ENCODE results near the gene POLR2J3.
"Not testable (repeated sequence)": the region's sequence is repeated elsewhere in the genome, so short reads cannot be mapped to it uniquely, and the experiment has no call there.

Gene POLR2J3

DNA sequence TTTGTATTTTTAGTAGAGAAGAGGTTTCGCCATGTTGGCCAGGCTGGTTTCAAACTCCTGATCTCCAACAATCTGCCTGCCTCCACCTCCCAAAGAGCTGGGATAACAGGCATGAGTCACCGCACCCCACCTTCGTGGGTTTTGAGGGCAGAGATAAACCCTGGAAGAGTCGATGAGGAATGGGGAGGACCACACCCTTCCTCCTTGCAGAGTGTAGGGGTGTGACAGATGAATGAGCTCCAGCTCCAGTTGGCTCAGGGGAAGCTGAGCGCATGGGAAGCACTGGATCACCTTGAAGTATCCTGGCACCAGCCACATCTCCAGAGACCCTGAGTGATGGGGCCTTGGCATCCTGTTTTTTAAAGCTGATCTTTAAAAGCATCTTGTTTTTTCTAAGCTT lies 11.1 kb upstream of the POLR2J3 start:
- not testable (repeated sequence) for DNase-seq (ENCODE audit: low read depth in 2 of 2)

DNA sequence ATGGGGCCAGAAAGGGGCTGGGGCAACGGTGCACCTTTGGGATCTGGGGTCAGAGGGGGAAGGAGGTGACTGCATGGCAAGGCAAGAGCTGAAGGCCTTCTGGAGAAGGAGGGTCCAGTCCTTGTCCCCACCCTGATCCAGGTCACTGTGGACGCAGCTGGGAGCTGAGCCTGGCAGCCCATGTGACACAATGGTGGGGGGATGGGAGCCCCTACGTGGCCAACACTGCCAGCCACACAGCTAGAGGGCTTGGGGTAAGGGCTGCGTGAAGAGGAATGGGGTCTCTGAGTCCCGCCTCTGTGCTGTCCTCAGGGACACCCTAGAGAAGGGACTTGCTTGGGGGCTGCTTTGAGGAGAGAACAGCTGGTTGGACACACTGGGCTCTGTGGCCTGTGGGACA lies 9.3 kb upstream of the POLR2J3 start:
- not testable (repeated sequence) for DNase-seq (ENCODE audit: low read depth in 2 of 2)

DNA sequence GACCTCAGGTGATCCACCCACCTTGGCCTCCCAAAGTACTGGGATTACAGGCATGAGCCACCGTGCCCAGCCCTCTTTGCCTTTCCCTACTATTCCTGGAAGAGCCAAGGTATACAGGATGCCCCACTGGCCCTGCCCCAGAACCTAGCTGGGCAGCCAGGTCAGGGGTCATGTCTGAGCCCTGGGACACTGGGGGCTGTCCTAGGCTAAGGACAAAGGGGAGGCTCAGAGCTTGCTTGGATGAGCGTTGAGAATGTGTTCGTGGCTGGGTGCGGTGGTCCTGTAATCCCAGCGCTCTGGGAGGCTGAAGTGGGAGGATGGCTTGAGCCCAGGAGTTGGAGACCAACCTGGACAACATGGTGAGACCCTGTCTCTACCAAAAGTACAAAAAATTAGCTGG lies 6.1 kb upstream of the POLR2J3 start:
- not testable (repeated sequence) for DNase-seq (ENCODE audit: low read depth in 2 of 2)

DNA sequence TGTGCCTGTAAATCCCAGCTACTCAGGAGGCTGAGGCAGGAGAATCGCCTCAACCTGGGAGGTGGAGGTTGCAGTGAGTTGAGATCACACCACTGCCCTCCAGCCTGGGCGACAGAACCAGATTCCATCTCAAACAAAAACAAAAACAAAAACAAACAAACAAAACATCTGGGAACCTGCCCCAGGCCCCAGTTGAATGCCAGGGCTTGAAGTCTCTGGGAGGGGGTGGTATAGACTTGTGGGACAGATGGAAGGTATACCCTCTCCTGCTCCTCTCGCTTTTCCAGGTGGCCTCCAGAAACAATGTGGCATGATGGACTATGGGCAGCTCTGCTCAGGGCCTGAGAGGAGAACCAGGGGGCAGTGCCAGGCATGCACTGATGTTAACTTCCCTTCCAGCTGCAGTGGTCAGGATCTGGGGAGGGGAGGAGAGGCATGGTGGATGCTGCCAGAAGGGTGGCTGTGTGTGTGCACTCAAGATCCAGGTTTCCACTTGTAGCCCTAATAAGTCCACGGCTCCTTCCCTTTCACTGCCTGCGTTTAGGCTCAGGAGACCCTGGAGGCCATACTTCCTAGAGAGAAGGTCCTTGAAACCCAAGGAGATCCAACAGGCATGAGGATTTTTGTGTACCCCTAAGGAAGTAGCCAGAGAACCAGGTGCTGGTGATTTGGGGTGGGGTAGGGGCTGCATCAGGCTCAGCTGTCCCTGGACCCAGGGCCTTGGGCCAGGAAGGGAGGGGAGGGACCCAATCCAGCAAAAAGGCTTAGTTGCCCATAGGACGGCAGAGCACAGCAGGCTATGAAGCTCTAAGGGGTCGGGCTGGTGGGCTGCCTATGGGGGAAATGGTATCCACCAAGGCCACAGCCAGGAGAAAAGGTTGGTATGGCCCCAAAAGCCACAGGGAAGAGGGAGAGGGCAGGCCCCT lies 5.2 kb upstream of the POLR2J3 start:
- not testable (repeated sequence) for DNase-seq (ENCODE audit: low read depth in 2 of 2)

DNA sequence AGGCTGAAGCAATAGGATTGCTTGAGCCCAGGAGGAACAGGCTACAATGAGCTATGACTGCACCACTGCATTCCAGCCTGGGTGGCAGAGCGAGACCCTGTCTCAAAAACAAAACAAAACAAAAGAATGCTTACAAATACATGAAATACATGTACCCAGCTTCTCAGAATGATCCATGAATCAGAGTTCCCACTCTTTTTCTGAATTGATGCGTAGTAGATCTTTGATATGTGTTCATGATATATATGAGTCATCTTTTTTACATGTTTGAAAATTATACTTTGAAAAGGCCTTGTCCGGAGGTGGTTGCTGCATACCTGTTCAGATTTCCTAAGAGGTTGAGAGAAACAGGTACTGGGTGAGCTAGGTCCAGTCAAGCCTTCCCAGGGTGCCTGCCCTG lies 4.0 kb upstream of the POLR2J3 start:
- not testable (repeated sequence) for DNase-seq (ENCODE audit: low read depth in 2 of 2)

DNA sequence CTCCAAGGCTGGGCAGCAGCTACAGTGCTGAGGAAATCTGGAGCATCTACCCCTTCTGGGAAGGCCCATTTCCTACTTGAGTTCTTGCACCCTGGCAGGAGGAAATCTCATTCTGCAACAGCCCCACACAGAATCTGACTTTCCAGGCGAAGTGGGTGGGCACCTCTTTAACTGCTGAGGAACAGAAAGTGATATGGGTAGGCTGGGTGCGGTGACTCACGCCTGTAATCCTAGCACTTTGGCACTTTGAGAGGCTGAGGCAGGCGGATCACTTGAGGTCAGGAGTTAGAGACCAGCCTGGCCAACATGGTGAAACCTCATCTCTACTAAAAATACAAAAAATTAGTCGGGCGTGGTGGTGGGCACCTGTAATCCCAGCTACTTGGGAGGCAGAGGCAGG lies 2.2 kb upstream of the POLR2J3 start:
- not testable (repeated sequence) for DNase-seq (ENCODE audit: low read depth in 2 of 2)

DNA sequence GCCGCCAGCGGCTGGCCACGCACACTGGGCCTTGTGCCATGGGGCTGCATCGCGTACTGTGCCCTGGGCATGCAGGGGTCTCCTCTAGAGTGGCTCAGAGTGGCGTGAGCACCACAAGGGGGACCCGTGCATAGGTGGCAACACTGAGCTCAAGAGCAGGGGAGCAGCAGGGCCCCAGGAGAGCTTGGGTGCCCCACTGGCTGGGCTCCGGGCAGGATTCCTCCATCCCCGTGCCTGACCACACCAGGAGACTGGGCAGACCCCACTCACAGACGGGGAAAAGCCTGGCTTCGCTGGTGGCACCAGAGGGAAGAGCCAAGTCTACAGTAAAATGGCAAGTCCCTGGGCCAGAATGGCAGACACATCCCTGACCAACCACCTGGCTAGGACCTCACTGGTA lies 3.8 kb downstream of the POLR2J3 start:
- DNase-seq (ENCODE audit: low read depth in 2 of 2), result not testable (repeated sequence)

DNA sequence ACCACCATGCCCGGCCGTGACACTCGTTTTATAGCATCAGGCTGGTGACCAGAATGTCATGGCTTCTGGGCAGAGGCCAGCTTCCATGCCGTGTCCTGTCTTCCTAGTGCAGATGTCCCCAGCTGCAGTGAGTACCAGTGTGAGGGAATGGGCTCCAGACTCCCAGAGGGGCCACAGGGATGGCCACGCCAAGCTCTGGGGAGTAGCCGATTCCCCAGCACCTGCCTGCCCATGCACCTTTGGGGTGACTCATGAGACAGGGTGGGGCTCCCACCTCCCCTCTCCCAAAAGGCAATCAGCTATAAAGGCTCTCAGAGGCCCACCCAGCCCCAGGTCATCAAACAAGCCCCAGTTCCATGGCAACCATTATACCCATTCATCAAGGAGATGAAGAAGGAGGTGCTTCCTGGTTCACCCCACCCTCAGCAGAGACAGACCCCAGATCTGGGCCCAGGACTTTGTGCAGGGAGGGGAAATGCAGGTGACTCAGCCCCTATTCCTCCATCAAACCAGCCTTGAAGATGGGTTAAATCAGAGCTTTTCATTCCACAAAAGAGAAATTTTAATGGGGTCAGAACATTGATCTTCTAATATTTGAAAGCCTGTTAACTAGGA lies 21.5 kb downstream of the POLR2J3 start, which contains the start of gene SPDYE2:
TSS of gene SPDYE2 (plus strand) at position 419 of the 615 bp plus-strand sequence. CDS start 2,030 bp downstream, outside the sequence.
- not testable (repeated sequence) for DNase-seq (ENCODE audit: low read depth in 2 of 2)

DNA sequence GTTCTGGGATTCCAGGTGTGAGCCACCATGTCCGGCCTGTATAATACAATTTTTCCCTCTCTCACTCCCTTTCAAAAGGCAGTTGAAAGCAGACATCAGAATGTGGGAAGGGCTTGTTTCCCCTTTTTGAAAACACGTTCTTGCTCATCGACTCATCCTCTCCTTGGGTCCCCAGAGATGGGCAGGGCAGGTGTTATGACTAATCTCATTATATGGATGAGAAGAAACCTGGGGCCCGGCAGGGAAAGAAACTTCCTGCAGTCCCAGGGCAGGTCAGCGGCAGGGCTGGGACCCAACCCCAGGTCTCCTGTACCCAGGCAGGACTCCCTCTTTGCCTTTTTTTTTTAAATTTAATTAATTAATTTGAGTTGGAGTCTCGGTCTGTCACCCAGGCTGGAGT lies 26.0 kb downstream of the POLR2J3 start:
- not testable (repeated sequence) for DNase-seq (ENCODE audit: low read depth in 2 of 2)

DNA sequence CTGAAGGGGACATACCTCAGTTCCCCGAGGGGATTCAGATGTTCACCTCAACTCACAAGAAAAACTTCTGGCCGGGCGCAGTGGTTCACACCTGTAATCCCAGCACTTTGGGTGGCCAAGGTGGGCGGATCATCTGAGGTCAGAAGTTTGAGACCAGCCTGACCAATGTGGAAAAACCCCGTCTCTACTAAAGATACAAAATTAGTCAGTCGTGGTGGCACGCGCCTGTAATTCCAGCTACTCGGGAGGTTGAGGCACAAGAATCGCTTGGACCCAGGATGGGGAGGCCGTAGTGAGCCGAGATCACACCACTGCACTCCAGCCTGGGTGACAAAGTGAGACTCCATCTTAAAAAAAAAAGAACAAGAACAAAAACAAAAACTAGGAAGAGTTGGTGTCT lies 27.1 kb downstream of the POLR2J3 start:
- not testable (repeated sequence) for DNase-seq (ENCODE audit: low read depth in 2 of 2)

DNA sequence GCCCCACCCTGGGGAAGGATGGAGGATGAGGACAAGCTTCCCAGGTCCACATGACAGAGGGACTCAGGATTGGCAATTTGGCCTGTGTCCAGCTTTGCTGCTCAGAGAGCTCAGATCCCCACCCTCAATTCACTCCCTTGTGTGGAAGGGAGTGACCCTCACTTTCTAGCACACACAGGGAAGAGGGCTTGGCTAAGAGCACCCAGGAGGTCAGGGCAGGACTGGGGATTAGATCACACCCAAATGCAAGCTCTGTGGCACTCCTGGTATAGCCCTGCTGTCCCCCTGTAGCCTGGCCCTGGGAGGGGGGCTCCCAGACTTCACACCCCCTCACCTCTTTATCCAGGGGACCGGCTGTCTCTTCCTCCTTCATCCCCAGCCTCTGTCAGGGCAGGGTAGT lies 28.0 kb downstream of the POLR2J3 start:
- not testable (repeated sequence) for DNase-seq (ENCODE audit: low read depth in 2 of 2)

DNA sequence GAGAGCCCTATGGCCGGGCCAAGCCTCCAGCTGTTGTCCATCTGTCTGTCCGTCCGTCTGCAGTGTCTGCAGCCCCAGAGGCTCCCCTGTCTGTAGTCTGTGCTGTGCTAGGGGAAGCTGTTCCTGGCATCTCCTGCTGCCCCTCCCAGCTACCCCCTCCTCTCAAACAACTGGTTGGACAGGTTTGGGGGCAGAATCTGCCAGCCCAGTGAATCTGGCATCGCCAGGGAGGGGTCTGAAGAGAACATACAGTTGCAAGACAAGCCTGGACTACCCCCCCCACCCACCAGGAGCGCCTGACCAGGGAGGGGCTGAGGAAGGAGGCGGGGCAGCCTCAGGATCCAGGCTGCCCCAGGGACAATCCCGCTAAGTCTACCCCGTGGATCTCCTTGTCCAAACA lies 28.8 kb downstream of the POLR2J3 start, which contains the start of gene UPK3BL2:
TSS of gene UPK3BL2 (minus strand) at position 101 of the 400 bp plus-strand sequence. CDS start at position 41, 60 bp downstream.
- not testable (repeated sequence) for DNase-seq (ENCODE audit: low read depth in 2 of 2)

DNA sequence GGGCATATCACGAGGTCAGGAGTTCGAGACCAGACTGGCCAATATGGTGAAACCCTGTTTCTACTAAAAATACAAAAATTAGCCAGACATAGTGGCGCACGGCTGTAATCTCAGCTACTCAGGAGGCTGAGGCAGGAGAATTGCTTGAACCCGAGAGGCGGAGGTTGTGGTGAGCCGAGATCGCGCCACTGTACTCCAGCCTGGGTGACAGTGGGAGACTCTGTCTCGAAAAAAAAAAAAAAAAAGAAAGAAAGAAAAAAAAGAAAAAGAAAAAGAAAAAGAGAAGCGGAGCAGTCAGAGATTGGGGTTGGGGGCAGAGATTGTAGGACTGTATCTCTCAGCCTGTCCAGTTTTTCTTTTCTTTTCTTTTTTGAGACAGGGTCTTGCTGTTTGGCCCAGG lies 29.6 kb downstream of the POLR2J3 start:
- not testable (repeated sequence) for DNase-seq (ENCODE audit: low read depth in 2 of 2)

DNA sequence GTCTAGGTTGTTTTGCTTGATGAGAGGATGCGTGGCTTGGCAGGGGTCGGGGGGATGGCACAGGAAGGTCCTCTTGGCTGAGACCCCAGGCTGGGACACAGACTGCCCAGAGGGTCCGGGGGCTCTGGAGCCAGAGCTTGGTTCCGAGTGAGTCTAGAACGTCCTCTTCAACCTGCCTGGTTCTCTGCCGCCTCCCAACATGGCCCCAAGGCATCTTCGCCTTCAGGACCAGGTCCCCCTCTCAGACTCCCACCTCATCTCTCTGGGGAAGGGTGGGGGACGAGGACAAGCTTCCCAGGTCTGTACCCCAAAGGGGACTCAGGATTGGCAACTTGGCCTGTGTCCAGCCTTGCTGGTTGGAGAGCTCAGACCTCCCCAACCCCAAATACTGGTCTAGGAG lies 30.3 kb downstream of the POLR2J3 start:
- not testable (repeated sequence) for DNase-seq (ENCODE audit: low read depth in 2 of 2)

DNA sequence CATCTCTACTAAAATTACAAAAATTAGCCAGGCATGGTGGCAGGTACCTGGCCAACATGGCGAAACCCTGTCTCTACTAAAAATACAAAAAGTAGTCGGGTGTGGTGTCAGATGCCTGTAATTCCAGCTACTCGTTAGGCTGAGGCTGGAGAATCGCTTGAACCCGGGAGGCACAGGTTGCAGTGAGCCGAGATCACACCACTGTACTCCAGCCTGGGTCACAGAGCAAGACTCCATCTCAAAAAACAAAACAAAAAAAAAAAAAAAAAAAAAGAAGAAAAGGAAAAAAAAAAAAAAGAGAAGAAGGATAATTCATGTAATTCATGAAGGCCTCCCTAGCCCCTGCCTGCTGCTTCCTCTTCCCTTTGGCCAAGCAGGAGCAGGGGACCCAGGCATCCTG lies 31.8 kb downstream of the POLR2J3 start:
- not testable (repeated sequence) for DNase-seq (ENCODE audit: low read depth in 2 of 2)

DNA sequence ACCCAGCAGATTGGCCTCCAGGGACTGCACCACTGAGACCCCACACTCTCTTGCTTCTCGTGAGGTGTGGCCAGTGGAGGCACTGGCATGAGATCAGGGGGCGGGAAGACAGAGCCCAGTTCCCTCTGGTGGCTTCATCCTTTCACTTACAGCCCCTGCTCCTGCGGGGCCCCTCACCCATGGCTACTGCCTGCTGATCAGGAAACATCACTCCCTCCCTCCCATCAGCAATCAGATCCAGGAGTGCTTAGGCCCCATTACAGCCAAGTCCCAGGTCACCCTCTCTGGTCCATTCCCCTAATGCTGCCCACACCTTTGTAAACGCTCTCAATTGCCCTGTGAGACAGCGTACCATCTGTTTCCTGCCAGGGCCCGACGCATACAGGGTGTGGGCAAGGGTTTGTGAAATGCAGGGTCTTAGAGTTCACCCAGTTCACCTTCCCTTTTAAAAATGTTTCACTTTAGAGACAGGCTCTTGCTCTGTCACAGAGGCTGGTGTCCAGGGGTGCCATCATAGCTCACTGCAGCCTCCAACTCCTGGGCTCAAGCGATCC lies 37.2 kb downstream of the POLR2J3 start:
- not testable (repeated sequence) for DNase-seq (ENCODE audit: low read depth in 2 of 2)

DNA sequence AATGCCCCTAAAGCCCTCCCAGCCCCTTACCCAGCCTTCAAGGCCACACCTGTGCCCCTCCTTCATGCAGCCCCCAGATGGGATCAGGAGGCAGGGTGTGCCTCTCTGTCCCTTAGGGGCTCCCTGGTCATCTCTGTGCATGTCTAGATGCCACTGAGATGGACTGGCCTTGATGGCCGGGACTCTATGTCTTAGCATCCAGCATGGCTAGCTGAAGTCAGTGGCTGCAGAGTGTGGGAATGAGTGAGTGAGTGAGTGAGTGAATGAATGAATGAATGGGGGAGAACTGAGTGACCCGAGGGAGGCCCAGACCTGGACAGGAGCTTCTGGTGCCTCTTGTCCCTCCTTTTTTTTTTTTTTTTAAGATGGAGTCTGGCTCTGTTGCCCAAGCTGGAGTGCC lies 40.3 kb downstream of the POLR2J3 start:
- DNase-seq (ENCODE audit: low read depth in 2 of 2), result not testable (repeated sequence)

DNA sequence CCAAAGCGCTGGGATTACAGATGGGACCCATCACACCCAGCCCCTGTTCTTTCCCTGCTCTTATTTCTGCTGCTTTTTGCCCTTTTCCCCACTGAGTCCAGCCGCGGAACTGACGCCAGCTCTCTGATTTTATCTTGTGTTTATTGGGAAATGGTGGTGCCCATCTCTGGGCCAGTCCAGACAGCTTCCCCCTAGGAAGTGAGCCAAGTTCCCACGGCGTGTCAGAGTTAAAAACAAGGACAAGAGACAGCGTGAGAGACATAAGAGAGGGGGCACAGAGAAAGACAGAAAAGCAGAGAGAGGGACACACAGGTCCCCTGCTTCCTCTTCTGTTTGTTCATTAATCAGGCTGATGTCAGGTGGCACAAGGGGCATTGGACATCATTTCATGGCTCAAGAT lies 40.8 kb downstream of the POLR2J3 start:
- not testable (repeated sequence) for DNase-seq (ENCODE audit: low read depth in 2 of 2)

DNA sequence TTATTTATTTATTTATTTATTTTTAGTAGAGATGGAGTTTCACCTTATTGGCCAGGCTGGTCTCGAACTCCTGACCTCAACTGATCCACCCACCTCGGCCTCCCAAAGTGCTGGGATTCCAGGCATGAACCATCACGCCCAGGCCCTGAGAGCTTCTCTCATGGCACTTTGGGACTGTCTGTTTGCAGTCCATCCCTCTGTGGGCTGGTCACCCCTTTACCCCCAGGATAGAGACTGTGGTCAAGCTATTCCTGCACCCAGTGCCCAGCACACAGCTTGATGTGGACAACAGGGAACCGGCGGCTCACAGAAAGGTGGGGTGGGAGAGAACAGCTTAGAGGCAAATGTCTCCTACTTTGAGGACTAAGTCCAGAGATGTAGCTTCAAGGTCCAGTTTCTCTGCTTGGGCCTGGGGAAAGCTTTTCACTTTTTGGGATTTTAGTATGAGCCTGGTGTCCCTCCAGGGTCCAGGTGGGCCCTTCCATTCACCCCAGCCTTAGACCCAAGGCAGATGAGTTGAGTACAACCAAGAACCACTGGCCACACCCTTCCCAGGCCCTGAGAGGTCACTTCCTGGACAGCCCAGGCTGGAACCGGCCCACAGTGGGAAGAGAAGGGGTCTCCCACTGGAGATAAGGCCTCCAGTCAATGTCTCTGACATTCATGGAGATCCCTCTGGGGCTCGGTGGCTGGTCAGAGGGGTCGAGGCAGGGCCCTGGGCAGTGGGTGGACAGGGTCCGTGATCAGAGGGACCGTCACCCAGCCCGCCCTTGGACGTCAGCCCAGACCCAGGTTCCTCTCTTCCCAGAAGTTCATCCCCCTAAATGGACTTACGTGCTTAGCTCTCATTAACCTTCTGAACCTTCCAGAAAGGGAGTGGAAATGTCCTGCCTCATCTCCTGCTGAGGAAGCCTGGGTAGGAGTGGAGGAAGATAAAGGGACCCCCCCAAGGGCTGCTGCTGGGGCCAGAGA lies 44.3 kb downstream of the POLR2J3 start:
- not testable (repeated sequence) for DNase-seq (ENCODE audit: low read depth in 2 of 2)

DNA sequence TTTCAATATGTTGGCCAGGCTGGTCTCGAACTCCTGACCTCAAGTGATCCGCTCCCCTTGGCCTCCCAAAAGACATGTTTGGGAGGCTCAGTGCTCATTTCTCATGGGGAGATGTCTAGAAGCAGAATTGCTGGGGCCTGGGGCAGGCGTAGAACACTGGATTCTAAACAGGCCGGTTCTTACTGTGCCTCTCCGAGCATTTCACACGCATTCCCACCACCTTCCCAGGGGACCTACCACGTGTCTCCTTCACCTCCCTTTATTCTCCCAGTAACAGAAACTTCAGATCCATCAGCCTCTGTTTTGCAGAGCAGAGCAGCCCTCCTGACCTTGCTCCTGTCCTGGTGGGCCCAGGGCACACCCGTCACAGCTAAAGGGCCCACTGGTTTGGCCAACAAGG lies 45.2 kb downstream of the POLR2J3 start:
- not testable (repeated sequence) for DNase-seq (ENCODE audit: low read depth in 2 of 2)

DNA sequence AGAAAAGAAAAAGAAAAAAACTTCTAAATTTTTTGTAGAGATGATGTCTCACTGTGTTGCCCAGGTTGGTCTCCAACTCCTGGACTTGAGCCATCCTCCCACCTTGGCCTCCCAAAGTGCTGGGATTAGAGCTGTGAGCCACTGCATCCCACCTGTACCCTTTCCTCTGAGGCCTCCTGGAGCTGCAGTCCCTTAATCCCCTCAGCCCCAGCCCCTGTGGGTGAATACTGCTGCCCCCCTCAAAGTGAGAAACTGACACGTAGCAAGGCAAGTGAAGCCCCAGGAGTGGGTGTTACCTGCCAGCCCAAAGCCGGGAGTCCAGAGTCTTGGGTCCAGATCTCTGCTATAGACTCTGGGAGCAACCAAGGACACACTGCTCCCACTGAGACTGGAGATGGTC lies 47.6 kb downstream of the POLR2J3 start:
- DNase-seq (ENCODE audit: low read depth in 2 of 2), result not testable (repeated sequence)

All from activated CD8-positive, alpha-beta memory T cell treated with anti-CD3 and anti-CD28 coated beads for 4 hours (primary cell).